NCI-H1105 treated with DMSO at 0.1 percent for 48 hours (cell line): ENCODE data around the gene NAGA.
A peak's percentile ranks its signal among the peaks of the same experiment; 100 is the strongest.
"Not testable (repeated sequence)": the region's sequence is repeated elsewhere in the genome, so short reads cannot be mapped to it uniquely, and the experiment has no call there.

Experiments
- DNase-seq: peaks from one replicate; lab custom pipeline; 2025; lab: John Stamatoyannopoulos, UW

Gene NAGA

DNA sequence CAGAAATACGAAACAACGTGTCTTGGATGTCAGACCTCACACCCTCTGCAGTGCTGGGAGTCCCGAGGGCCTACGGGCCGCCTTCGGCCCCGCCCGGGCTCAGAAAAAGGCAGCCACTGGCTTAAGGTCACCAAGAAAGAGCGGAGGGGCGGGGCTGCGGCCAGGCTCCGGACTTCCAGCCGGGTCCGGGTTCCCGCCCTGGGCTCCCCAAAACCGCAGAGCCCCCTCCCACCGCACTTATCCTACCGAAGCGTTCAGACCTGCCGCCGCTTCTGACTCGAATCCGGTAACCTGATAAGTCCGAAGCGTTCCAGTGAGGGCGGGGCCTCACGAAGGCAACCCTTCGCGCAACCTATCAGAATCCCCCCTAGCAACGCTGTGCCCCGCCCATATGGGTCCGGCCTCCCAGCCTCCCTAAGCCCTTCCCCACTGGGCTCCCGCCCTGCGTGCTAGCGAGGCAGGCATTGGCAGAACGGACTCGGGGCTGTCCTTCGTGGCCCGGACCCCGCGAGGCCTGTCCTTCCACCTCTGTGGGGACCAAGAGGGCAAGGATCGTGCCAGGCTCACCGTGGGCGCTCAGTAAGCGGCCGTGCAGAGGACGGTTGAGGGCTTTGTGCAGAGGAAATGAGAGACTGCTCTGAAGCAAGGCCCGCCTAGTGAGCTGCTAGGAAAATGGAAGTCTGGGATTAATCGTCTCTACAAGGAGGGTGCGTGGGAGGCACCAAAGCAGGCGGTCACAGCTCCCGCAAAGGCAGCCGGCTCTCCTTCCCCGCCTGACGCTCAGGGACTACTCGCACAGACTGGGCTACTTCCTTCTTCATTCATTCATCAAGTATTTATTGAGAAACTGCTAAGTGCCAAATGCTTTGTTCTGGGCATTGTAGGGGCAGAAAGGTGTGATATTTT, at the start of gene NAGA:
TSS of gene NAGA (minus strand) at position 296 of the 906 bp plus-strand sequence. CDS start 515 bp downstream, outside the sequence.
- peak; percentile 92 for DNase-seq

DNA sequence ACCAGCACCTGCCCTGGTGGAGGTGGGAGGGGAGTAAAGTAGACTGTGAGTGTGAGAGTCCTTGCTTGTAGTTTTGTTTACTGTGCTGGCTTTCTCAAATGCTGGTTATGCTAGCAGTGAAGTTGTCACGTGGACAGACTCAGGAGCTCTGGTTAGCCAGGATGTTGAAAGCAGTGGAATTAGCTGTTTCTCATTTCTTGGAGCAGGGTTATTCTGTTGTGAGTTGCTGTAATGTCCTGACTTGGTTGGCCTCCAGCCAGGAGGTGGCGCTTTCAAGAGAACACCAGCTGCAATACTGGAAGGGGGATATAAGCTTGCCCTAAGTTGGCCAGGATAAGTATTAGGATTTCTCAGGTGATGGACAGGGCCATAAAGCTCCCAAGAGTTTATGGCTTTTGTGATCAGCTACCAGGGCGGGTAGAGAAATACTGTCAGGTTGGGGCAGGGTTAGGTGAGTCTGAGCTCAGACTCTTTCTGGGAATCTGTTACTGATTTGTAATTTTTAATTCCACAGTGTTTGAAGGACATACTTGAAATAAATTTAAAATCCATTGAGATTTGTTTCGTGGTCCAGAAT, 46.3 kb upstream of the NAGA start:
- no peak for DNase-seq

DNA sequence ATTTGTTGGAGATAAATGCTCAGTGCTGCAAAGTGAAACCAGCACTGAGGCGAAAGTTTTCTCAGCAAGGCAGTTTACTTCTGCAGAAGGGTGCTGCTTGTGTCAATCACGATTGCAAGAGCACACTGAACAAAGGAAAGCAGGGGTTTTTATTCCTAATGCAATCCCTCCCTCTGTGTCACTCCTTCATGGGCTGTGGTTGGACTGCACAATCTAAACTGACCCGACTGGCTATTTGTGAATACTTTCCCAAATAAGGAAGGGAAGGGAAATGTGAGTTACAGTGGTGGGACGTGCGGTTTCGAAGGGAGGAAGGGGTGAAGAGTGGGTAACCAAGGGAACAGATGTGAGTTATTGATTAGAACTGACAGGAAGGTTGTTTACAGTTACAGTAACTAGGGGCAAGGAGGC, 44.8 kb upstream of the NAGA start:
- not testable (repeated sequence) for DNase-seq

DNA sequence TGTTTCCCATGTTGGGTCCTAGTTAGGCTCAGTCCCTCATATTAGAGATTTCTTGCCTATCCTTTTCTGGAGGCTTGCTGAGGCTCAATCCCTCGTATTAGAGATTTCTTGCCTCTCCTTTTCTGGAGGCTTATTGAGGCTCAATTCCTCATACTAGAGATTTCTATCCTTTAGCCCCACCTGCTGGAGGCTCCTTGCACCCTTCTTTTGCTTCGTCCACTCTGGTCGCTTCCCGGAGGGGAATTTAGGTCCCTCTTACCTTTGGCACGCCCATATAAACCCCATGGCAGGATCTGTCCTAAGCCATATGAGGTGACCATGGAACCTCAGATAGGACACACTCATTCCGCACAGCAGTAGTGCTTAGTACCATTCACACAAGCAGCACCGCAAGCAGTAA, 44.1 kb upstream of the NAGA start:
- DNase-seq = no peak

DNA sequence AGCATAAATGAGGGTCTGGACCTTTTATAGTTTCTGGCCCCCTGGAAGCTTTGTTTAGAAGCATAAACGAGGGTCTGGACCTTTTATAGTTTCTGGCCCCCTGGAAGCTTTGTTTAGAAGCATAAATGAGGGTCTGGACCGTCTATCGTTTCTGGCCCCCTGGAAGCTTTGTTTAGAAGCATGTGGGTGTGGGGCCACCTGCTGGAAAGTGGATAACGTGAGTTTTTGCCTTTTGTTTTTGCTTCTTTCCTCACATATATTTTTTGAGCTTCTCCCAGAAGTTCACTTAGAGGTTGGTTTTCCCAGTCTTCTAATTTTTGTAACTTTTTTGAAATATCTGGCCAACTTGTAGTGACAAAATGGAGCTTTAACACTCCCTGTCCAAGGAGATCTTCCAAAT, 42.2 kb upstream of the NAGA start:
- DNase-seq = not testable (repeated sequence)

- DNase-seq = no peak
These were observed 41.2 kb upstream of the NAGA start for GRCh38 chr22:42111798-42112197.

GRCh38 chr22:42108848-42109247, 38.2 kb upstream of the NAGA start:
- no peak for DNase-seq

DNA sequence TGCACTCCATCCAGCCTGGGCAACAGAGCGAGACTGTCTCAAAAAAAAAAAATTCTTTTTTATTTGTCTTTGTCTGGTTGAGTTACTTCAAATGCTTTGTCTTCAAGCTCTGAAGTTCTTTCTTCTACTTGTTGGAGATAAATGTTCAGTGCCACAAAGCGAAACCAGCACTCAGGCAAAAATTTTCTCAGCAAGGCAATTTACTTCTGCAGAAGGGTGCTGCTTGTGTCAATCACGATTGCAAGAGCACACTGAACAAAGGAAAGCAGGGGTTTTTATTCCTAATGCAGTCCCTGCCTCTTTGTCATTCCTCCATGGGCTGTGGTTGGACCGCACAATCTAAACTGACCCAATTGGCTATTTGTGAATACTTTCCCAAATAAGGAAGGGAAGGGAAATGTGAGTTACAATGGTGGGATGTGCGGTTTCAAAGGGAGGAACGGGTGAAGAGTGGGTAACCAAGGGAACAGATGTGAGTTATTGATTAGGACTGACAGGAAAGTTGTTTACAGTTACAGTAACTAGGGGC, 33.8 kb upstream of the NAGA start:
- DNase-seq = not testable (repeated sequence)

- DNase-seq = no peak
These were observed 30.6 kb upstream of the NAGA start for GRCh38 chr22:42101199-42101598.

DNA sequence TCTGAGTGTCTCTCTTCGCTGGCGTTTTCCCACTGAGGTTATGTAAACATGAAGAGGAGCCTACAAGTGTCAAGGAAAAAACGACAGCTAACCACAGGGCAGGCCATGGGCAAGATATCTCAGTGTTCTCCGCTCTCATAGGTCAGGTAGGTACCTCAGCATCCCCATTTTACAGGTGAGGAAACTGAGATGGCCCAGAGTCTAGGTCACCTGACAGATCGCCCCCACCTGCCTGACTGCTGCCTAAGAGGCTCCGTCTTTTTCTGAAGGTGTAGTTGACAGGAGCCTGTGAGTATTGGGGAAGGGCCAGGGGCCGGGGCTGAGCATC, 20.8 kb upstream of the NAGA start:
- DNase-seq = no peak

DNA sequence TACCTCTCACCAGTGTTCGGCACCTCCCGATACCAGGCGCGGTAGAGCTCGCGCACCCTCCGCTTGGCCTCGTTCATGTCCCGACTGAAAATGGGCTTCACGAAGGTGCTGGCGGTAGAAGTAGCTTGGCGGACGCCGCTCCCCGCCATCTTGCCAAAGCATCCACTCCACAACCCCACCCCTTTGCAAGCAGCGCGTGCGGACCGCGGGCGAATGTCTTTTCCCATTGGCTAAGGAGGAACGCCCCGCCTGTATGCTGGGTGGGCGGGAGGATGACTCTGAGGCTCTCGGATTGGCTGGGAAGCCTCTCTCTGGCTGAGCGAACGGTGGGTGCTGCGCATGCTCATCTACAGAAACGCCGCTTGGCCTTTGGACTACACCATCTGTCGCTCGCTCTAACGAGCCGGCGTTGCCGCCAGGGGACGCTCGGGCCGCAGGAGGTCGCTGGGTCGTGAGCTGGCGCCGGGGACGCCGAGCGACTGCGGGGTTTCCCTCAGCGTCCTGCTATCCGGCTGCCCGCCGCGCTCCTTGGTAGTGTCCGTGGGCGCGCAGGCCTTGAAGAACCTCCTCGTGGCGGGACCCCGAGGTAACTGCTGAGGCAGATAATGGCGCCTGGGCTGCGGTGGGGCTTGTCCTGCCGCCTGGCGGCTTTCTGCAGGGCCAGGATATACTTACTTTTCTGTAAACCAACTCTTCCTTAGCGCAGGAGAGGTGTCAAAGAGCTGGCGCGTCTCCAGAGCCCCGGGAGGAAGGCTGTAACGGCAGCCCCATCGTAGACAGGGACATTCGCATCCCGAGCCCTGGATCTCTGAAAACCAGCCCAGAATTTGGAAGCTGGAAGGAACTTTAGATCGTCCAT, 20.2 kb upstream of the NAGA start, which contains the start of gene NDUFA6:
TSS of gene NDUFA6 (minus strand) at position 177 of the 859 bp plus-strand sequence. CDS start at position 149, 28 bp downstream.
- DNase-seq = peak; percentile 98

- DNase-seq = no peak
These were observed 15.4 kb upstream of the NAGA start for GRCh38 chr22:42086051-42086450.

GRCh38 chr22:42084874-42085273, 14.3 kb upstream of the NAGA start:
- no peak for DNase-seq

DNA sequence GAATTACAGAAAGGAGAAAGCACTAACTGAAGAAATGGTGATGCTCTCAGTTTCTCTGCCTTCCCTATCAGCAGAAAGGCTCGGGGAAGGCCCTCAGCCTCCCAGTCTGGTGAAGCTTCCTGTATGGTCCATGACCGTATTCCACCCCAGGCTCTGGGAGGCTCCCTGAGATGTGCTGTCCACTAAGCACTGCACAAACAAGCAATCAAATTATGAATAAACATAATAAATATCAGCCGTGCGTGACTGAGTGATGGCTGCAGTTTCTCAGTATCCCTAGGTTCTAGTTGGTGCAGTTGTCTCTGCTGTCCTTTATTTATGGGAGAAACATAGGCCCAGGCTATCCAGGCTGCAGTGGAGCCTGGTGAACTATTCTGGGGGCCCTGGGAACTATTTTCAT, 12.5 kb upstream of the NAGA start:
- no peak for DNase-seq

DNA sequence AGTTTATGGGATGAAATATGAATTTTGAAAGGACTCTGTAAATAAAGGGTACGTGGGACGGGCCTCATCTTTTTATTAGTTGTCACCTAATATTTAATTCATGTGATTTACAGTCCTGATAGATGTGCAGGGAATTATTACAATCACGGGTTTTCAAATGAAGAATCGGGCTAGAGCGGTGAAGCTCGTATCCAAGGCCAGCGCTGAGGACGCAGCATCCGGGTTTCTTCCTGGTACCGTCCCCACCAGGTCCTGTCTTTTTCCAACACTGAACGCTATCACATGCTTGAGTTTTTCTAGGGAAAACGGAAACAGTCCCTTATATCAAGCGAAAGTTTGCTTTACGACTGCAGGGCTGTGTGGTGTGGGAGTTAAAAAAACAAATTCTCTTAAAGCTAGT, 9.7 kb upstream of the NAGA start:
- peak; percentile 40 for DNase-seq

GRCh38 chr22:42079319-42080251, 9.0 kb upstream of the NAGA start, which contains the start of gene SMDT1:
SMDT1 (plus strand) TSS chr22:42079700; CDS start chr22:42079769, 69 bp downstream.
- DNase-seq = peak; percentile 96

DNA sequence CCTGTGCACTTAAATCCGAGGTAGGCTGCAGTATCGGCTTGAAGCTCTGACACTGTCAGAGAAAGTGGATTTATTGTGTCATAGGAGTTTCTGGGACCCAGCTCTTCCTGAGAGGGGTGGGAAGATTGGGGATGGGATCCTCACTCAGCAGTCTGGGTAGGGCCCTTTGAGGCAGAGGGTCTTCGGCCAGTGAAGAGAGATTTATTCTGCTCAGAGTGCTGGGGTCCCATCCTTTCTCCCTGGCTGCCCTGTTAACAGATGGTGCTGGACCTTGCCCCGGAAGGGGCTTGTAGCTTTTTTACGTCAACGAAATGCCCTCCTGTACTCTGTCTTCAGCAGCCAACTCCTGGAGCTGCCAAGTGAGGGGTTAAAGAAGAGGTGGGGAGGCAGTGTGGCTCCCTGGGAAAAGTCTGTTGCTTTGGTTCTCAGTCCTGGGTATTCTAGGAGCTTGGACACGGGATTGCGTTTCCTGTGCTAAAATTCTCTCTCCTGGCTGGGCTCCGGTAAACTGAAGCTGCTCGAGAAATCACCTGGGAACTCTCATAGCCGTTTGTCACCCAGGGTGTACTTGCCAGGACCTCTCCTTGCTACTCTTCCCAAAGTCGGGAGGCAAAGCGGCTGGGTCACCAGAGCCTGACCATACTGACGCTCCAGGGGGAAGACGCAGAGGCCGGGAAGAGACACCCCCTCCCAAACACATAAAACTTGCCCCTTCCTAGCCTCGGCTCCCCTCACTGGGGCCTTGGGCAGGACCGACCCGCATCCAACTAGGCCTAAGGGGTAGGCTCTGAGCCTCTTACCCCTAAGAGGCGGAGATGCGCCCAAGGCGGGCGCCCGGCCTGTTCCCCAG, 8.1 kb upstream of the NAGA start:
- DNase-seq = no peak

DNA sequence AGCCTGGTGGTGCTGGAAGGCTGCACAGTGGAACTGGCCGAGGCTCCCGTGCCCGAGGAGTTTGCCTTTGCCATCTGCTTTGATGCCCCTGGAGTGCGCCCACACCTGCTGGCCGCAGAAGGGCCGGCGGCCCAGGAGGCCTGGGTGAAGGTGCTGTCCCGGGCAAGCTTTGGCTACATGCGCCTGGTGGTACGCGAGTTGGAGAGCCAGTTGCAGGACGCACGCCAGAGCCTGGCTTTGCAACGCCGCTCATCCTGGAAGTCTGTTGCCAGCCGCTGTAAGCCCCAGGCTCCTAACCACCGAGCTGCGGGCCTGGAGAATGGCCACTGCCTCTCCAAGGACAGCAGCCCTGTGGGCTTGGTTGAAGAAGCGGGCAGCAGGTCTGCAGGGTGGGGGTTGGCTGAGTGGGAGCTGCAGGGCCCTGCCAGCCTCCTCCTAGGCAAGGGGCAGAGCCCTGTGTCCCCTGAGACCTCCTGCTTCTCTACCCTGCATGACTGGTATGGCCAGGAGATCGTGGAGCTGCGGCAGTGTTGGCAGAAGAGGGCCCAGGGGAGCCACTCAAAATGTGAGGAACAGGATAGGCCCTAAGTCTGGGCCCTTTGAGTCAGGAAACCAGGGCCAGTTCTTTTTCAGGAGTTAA, 7.0 kb upstream of the NAGA start:
- DNase-seq = no peak

GRCh38 chr22:42076764-42077485, 6.3 kb upstream of the NAGA start:
- no peak for DNase-seq
